ENCODE results near the gene SERTAD3.

Gene SERTAD3

DNA sequence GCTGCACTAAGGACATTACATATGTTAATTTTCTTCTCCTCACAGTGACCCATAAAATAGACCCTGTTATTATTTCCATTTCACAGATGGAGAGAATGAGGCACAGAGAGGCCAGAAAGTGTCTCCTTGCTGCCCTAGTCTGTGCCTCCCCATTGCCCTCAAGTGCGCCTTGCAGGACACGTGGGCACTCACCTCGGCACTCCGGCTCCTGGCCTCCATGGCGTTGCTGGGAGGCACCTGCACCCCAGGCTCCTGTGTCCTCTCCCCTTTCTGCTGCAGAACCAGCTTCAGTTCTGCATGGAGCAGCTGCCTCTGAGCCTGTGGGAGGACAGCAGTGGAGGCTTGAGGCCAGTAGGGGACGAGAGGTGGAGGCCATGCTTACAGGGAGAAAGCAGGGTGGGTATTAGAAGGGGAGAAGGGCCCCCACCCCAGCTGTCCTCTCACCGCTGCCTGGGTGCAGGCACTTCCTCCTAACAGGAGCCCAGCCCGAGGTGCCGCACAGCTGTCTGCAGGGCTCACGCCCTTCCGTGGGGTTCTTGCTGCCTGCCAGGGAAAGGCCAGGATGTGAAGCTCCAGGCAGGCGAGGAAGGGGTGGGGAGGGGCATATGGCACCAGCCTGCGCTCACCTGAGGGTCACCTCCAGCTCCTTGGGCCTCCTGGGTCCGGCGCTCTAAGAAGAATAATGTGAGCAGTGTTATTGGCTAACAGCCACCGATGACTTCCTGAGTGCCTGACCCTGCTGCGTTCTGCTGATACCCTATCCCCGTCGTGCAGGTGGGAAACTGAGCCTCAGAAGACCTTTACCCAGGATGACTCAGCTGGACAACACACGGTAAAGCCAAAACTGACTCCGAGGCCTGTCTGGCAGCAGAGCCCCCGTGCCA is 36.2 kb downstream of the SERTAD3 start:
- DNase-seq, result no peak

DNA sequence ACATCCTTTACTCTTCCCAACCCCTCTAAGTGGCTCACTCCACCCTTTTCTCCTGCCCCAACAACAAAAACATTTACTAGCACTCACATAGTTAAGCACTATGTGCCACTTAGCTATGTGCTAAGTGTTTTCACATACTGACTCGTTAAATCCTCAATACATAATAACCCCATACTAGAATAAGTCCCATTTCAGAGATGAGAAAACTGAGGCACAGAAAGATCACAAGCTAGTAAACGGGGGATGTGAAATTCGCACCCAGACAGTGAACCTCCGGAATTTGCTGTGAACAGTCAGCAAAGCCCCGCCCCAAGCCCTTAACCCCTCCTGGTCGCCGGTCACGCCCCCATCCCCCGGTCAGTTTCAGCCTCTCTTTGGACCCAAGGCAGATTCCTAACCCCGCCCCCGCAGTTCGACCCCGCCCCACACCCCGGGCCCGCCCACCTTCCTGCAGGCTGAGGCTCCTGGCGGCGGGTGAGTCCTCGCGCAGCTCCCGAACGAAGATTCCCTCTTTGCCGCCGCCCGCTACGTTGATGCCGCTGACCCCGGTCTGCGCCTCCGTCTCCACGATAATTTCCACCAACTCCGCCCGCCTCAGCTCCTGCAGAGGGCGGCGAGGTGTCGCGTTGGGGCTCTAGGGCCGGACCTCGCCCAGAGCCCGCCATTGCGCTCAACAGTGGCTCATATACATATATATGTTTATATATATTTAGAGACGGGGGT is 40.7 kb downstream of the SERTAD3 start:
- peak; percentile 52 to 80 (median 74) for DNase-seq

DNA sequence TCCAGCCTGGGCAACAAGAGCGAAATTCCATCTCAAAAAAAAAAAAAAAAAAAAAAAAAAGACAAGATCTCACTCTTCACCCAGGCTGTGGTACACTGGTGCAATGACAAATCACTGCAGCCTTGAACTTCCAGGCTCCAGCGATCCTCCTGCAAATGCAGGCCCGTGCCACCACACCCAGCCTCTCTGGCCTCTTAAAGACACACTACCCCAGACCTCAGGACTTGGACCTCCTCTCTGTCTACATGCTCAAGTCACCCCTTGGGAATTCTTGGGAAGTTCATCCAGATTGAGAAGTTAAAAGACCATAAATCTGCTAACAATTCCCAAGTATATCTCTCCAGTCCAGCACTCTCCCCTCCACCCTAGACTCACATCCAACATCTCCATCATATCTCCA is 43.6 kb downstream of the SERTAD3 start:
- DNase-seq, result no peak

DNA sequence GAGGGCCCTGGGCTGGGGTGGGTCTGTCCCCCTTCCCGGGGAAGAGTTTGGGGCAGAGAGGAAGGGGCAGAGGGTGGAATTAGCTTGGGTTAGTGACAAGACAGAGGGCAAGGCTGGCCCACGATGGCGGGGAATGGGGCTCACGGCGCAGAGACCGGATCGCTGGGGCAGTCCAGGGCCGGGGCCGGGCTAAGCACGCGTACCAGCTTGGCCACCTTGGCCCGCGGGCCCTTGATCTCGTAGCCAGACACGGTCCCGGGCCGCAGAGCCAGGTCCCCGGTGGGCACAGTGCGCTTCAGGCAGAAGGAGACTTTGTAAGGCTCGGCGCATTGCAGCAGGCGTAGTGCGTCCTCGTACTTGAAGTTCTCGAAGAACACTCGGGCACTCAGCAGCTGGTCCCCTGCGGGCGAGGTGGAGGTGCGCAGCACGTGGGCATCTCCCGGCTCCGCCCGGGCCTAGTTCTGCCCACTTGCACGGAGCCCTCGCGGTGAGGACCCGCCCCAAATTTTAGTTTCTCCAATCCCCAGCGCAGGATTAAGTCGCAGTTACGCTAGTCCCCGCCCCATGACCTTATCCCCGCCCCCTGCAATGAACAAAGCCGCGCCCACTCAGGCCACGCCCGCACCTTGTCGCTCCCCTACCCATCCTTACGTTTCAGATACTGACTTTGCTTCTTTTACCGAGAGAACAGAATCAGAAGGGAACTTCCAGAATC is 45.6 kb downstream of the SERTAD3 start:
- DNase-seq, result peak; percentile 36 to 79 (median 68)

DNA sequence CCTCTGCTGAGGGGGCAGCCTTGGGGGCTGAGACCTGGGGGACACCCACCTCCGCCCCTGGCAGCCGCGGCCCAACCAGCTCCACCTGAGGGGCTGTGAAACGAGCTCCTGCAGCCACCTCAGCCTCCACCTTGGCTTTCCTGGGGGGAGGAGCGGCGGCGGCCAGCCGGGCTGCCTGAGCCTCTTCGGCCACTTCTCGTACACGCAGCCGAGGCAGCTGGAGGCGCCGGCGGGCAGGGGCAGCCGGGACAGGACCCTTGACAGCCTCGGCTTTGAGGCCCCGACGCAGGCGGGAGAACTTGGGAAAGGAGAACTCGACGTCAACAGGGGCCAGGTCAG is 46.6 kb downstream of the SERTAD3 start:
- DNase-seq, result no peak

DNA sequence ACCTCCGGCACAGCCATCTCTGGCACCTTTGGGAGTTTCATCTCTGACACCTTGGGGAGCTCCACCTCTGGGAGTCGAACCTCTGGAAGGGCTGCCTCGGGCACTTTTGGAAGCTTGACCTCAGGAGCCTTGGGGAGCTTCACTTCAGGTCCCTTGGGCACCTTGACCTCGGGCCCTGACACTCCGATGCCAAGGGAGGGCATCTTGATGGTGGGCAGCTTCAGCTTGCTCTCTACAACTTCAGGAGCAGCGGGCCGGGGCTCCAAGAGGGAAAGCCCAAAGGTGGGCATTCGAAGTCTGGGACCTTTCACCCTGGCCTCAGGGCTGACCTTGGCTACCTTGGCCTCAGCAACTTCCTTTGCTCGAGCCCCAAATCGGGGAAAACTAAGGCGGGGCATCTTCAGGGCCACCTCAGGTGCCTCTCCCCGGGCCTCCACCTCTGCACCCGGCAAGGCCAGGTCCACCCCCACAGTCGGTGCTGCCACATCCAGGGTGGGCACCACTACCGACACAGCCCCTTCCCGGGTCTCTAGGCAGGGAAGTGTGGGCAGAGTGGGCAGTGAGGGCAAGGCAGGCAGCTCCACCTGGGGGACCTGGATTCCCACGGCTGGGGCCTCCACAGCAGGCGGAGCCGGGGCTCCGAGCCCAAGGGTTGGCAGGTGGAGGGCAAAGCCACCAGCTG is 47.1 kb downstream of the SERTAD3 start:
- DNase-seq, result no peak

DNA sequence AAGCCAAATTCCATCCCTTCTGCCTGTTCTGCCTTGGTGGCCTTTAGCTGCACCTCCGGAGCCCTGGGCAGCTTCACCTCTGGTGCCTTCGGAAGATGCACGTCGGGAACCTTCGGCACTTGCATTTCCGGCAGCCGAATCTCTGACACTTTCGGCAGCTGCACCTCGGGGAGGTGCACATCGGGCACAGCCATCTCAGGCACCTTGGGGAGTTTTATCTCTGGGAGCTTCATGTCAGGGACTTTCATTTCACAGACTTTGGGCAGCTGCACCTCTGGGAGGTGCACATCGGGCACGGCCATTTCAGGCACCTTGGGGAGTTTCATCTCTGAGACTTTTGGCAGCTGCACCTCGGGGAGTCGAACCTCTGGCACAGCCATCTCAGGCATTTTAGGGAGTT is 48.2 kb downstream of the SERTAD3 start:
- DNase-seq, result no peak

DNA sequence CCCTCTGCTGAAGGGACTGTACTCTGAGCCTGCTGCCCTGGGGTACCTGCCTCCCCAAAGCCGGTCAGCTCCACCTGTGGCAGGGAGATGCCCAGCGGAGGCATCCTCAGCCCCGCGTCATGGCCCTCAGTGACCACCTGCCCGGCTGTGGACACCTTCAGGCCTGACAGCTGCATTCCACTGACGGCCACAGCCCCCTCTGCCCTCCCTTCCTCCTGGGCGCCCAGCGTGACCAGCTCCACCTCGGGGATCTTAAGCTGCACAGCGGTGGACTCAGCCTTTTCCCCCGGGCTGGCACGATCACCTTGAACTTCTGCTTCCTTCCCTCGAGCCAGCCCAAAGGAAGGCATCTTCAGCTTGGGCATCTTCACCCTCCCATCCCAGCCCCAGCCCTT is 49.3 kb downstream of the SERTAD3 start:
- no peak for DNase-seq

DNA sequence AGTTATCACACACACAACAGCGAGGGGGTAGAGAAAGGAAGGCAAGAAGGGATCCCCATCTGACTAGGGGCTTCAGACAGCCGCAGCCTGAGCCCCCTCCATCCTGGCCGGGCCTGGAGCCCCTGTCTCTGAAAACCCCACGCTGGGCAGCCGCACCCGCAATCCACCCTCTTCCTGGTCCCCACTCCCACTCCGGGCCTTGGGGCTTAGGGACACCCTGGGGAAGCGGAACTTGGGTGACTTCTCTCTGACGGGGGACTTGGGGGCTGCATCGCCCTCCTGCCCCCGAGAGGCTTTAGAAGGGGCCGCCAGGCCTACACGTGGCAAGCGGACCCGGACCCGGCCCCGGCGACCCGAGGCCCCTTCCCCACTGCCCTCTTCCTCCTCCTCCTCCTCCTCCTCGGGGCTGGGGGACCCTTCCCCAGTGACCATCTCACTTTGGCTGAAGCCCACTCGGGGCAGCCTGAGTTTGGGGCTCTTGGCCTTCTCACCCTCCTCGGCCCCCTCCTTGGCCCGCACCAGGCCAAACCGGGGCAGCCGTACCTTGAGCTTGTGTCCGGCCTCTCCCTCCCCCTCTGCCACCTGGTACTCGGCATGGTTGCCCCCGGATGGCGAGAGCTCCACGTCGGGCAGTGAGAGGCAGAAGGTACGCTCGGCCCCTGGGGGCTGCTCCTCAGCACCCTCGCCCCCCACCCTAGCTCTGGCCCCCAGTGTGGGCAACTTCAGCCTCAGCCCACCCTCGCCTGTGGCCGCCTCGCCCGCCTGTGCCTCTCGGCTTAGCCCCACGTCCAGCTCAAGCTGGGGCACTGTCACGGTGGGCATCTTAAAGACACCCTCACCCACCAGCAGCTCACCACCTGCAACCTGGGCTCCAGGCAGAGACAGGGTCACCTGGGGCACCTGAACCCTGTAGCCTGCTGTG is 50.0 kb downstream of the SERTAD3 start:
- no peak for DNase-seq

DNA sequence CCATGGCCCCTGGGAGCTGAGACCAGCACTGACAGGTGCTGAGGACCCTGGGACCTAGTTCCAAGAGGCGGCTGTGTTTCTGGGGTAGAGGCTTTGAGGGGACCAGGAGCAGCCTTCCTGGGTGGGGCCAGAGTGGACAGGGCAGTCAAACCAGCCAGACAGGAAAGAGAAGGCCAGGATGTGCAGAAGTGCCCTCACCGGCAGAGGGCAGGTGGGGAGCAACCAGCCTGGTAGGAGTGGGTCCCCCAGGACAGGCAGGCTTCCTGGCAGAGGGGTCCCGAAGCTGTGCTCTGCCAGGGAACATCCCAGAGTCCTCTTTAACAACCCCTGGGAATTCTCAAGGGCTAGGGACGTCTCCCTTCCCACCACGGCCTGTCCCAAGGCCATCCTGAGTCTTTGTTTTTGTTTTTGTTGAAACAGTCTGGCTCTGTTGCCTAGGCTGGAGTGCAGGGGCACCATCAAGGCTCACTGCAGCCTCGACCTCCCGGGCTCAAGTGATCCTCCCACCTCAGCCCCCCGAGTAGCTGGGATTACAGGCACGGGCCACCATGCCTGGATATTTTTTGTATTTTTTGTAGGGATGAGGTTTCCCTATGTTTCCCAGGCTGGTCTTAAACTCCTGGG is 51.1 kb downstream of the SERTAD3 start:
- DNase-seq, result no peak

DNA sequence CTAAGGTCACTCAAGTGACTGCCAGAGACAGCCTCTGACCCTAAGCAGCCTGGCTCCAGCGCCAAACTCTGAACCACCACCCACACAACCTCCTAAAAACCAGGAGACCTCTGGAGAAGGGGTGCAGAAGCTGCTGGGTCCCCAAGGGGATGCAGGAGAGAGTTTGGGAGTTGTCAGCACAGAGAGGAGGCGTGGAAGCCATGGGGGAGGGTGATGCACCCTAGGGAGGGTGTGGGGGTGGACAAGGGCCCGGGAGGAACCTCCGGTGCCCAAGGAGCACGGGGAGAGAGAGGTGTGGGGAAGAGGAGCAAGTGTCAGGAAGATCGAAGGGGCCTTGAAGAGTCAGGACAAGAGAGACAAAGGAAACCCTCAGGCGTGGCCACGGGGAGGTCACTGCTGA is 52.0 kb downstream of the SERTAD3 start:
- no peak for DNase-seq

All from stimulated activated naive CD4-positive, alpha-beta T cell (primary cell).